Left colon (tissue), 2 donors: Measurements from ENCODE around the gene GALNT16. TPM values are rescaled to one million over a fixed set of nuclear protein-coding genes. Genes with fewer than 3 reads are reported as not detected.
A peak's percentile ranks its signal among the peaks of the same experiment; 100 is the strongest.

Experiments used
- ATAC-seq: fragments of 200-7000 bp; cut with Tn5 transposase; one replicate; pipeline ENCODE4 v1.9.1; 2020; ENCODE audit warnings: mild to moderate bottlenecking, moderate library complexity
- DNase-seq, 2 donors: peaks; one replicate each; pipeline ENCODE4 v3.0.0-alpha.2; 2020
- intact Hi-C, 2 donors: fragments of 100-400 bp; cut with DNase I in 1 of 2; cut with micrococcal nuclease in 1 of 2; formaldehyde crosslinking; loops; one replicate each; pipeline versions ENCODE4 v1.11.2 to v1.14.0; 2022; cut with DNase I, micrococcal nuclease
- total RNA-seq, 2 donors: library from RNA; stranded (reverse); fragmentation: NEBNext Ultra II Directional; extraction: Animal tissue kit (Norgen Biotek cat#: 25700); gene quantifications; one replicate each; pipeline ENCODE4 v1.2.1, GENCODE V29; 2021
- donor health status: DM: no; HTN: no; CAD: no.
- donor health status: DM: yes; HTN: yes; CAD: no.

Gene GALNT16
- total RNA-seq, 2 donors from 2014 or later = 1.3 to 1.7 TPM

DNA sequence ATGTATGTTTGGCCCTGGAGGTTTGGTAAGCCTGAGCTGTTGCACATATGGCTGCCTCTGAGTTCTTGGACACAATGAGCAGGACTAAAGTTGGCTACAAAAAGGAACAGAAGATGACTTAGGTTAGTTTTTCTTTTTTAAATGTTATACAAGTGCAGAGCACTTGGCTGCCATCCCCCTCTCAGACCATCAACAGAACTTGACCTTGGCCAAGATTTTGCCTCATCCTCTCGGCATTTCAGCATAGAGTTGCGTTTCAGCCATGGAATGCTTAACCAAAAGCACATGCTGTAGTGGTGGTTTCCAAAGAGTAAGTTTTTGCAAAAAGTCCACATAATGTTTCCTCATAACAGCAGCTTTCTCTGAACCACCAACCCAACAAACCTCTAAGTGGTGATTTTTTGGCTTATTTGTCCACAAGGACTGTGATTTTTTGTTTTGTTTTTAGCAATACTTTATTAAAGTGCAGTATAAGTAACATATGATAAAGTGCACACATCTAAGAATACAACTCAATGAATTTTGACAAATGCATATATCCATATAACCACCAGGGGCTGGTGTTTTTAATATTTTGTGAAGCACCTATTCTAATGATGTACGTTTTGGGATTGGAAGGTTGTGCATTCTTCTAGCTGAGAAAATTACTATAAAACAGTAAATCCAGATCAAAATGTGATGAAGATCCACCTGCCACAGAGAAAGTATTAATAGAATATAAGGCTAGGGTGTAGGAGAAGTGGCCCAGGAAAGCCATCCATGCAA lies 12.1 kb upstream of the GALNT16 start:
- no peak for ATAC-seq
- intact Hi-C loops = loop anchor here in 1 of 2 donors (10.0 kb wide), 1 partner anchor 107 kb away; no protein-coding TSS in a partner anchor
- peak in 1 of 2 donors; percentile 39 for DNase-seq

DNA sequence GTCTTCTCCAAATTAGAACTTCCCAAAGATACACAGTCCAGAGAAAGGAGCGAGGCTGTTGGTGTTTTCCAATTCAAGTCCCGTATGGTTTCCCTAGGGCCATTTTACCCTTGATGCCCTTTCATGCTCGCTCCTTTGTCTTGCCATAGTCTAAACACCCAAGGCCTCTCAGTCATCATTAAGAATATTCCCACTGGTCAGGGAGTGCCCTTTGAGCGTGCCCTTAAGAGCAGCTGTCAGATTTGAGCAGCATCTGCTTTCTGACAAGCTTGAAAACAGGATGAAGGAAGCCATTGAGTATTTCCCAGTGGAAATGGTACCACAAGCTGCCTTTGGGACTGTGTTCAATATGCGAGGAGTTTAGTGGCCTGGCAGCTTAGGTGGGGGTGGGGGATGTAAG lies 10.4 kb upstream of the GALNT16 start:
- DNase-seq = no peak
- intact Hi-C loops = loop anchor here in 1 of 2 donors (10.0 kb wide), 1 partner anchor 105 kb away; no protein-coding TSS in a partner anchor
- ATAC-seq = no peak

DNA sequence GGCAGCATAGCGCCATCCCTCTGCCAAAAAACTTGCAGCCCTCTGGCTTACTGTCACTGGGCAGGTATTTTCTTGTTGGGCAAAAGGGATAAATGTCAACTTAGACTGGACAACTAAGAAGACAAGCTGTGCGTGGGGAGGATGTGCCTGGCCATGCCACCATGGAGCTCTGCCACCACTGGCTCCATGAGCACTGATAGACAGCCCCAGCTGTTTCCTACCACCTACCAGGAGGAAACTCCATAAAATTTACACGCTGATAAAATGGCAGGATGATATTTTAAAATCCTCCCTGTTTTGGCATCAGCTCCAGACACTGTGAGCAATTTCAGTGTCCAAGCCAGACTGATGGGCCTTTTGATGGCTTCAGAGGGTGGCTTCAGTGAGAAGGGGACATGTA lies 7.1 kb upstream of the GALNT16 start:
- no peak for DNase-seq
- intact Hi-C loops = no loop called here
- ATAC-seq = no peak

DNA sequence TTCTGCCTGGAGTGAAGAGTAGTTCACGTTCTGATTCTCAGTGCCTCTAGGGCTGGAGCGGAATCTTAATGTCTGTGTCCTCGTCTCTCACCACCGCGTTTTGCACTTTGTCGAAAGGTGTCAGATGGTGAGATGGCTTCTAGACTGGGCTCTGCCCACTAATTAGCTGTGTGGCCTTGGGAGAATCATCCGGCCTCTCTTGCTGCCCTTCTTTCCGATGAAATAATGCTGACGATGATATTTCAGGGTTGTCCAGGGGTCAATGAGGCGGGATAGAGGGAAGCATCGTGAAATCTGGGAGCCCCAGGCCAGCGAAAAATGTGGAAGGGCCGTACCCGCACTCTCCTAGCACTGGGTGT lies 811 bp upstream of the GALNT16 start:
- no peak for DNase-seq
- no peak for ATAC-seq
- intact Hi-C loops = no loop called here

DNA sequence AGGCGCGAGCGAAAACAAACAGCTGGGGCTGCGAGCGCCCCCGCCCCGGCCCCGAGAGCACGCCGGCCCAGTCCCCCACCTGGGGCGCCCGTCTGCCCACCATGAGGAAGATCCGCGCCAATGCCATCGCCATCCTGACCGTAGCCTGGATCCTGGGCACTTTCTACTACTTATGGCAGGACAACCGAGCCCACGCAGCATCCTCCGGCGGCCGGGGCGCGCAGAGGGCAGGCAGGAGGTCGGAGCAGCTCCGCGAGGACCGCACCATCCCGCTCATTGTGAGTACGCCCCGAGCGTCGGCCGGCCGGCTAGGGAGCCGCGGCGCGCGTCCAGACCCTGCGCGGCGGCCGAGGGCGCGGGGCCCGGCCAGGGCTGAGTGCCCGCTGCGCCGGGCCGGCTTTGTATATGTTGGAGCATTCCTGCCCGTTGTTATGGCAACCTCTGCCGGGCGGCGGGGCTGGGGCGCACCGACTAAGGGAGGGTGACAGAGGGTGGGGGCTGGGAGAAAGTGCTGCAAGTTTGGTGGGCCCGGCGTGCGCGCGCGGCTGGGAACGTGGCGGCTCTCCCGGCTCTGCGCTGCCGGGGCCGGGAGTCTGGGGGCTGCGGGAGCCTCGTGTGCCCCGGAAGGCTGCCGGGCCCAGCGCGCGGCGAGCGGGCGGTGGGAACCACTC lies 367 bp downstream of the GALNT16 start:
- intact Hi-C loops = no loop called here
- DNase-seq (peak in 1 of 2 donors; percentile 17), ATAC-seq (peak; percentile 10)

DNA sequence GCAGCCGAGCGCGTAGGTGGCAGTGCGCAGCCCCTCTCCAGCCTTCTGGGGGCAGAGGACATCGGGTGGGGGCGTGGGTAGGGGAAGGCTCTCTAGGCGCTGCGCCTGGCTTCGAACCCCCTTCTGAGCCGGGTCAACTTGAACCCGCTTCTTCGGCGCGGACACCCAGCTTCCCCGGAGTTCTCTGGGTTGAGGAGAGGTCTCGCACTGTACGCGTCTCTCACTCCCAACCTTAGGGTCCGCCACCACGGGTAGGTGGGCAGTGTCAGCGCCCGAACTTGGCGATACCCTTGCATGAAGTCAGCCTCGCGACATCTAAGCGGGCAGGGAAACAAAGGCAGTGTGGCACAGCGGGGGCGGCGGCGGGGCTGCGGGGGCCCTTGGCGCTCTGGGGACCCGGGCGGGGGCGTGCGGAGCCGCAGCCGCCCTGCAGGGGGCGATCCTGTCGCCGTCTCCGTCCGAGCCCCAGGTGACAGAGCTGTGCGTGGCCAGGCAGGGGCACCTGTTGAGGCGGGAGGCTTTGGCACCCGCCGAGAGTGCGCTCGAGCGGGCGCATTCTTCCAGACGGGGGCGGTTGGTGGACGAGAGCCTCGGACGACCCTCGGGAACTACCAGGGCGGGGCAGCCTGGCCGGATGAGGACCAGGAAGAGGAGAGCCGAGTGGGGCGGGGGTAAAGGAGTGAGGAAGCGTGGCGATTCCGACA lies 1.1 kb downstream of the GALNT16 start:
- DNase-seq (peak; percentile 34 to 46), ATAC-seq (peak; percentile 83)
- intact Hi-C loops = no loop called here

DNA sequence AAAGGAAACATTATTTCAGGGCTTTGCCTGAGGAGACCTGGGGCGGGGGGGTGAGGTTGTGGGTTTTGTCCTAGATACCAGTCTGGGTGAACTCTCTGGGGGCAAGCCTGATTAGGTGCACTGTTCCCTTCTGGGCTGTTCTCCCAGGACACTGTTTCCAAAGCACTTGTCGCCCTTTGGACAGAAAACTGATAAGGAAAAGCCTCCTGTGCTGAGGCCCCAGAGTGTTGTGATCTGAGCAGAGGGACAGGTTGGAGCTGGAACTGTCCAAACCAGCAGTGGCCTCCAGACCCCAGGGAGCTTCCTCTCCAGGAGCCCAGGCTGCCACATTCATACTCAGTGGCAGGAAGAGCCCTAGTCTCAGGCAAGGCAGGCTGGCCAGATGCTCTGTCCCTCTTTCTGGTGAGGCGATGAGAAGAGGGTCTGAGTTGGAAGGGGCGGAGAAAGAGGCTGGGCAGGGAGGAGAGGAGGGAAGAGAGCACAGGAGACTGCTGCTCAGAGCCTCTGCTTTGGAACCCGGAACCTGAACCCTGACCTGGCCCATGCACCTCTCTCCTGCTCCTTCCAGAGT lies 1.9 kb downstream of the GALNT16 start:
- intact Hi-C loops = no loop called here
- ATAC-seq (peak; percentile 59), DNase-seq (peak in 1 of 2 donors; percentile 5)

DNA sequence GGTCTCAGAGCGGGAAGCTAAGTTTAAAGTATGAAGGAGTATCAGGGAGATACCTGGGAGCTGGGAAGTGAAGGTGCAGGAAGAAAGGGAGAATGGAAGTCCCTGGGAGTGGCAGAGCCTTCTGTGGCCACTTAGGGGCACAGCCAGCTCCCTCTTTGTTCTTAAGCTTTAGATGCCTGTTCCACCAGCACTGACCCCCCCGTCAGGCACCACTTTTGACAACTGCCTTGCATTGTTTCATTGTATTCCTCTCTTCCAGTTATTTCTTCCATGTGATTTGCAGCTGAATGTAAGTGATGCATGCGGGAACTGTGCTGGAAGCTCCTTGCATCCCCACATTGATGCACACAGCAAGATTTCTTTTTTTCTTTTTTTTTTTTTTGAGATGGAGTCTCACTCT lies 2.6 kb downstream of the GALNT16 start:
- no peak for DNase-seq
- ATAC-seq = no peak
- intact Hi-C loops = no loop called here

DNA sequence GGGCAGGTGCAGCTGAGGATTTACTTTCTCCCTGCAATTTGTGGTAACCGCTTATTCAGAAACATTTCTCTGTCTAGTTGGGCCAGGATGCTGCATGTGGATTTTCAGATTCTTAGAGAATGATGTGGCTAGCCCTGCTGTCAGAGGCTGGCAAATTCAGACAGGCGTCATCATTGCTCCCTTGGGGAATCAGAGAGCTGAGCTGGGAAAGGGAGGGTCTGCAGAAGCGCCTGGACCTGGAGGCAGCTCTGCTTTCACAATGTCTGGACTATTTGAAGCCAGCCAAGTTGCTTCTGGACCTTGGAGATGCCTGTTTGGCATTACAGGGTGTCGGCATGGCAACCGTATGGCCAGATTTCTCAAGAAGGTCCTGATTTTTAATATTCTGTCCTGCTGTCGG lies 3.4 kb downstream of the GALNT16 start:
- peak in 1 of 2 donors; percentile 34 for DNase-seq
- intact Hi-C loops = no loop called here
- ATAC-seq = no peak

DNA sequence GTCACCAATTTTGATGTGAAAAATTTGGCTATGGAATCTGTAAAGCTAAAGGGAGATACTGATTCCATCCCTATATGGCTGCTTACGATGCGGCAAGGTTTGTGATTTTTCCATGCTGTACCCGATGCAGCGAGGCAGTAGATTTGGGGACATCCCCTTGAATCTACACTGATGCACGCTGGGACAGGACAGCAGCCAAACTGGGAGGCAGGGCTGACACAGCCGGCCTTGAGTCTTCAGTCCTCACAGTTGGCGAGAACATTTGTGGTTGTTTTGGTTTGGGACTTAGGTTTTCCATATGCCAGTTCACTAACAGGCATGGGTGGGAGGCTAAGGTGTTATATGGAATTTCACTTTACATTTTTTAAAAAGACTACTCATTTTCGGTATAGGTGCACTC lies 3.8 kb downstream of the GALNT16 start:
- ATAC-seq (no peak), DNase-seq (no peak)

DNA sequence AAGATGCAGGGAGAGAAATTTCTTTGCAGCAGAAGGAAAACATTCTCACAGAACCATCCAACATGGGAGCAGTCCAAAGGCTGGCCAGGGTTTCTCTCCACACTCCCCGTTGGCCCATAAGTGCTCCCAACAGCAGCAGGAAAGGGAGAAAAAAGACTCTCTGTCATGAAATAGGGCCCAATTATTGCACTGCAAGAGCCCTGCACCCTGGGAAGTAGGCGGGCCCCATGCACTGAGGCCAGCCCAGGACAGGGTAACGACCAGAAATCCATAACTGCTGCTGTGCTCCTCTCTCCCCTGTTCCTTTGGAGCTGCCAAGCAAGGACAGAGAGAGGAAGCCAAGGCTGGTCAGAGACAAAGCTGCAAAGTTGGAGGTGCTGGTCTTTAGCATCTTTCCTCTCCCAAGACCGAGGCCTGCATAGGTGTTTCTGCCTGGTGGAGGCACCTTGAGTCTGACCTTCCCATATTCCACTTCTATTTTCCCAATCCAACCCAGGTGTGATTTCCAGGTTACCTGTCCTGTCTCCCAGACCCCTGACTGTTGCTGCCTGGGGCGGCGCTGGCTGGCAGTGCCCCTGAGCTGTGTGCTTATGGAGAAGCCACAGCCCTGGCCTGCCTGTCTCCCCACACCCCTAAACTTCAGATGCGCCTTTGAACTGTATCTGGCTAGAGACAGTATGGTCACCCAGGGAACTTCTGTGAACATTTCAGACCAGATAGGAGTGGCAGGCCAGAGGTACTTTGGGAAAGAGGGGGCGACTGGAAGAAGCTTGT lies 6.8 kb downstream of the GALNT16 start:
- DNase-seq (no peak), ATAC-seq (no peak)
- intact Hi-C loops = no loop called here

More for the DNA sequence above, 3.8 kb downstream of the GALNT16 start:
- intact Hi-C loops = no loop called here

DNA sequence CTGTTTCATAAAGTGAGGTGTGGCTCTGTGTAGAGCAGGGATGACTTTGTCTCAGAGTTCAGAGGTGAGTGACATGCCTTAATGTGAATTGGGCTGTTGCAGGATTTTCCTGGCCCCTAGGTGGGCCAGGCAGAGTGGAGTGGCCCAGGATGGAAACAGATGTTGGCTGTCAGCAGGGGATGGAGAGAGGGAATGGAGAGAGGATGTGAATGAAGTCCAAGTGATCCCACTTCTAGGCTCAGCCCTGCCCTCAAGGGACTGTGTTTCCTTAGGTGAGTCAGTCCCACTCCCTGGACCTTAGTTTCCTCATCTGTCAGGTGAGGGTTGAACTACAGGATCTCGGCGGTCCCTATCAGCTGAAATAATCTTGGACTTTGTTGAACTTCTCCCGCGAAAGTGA lies 7.5 kb downstream of the GALNT16 start:
- DNase-seq = no peak
- intact Hi-C loops = no loop called here
- no peak for ATAC-seq

DNA sequence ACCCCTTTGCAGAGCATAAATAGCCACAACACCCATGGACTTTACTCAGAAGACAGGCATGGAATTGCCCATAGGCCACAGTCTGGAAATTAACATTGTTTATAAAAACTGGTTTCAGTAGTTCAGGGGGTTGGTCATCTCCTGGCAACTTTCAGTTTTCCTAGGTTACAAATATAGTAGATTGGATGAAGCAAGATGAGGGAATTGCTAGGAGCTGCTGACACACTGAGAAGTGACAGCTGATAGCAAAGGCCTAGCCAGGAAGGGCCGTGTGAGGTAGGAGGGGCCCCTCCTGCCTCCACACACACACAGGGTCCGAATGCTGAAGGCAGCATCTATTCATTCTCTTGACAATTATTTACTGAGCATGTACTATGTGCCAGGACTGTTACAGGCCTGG lies 8.3 kb downstream of the GALNT16 start:
- intact Hi-C loops = no loop called here
- ATAC-seq (no peak), DNase-seq (no peak)

DNA sequence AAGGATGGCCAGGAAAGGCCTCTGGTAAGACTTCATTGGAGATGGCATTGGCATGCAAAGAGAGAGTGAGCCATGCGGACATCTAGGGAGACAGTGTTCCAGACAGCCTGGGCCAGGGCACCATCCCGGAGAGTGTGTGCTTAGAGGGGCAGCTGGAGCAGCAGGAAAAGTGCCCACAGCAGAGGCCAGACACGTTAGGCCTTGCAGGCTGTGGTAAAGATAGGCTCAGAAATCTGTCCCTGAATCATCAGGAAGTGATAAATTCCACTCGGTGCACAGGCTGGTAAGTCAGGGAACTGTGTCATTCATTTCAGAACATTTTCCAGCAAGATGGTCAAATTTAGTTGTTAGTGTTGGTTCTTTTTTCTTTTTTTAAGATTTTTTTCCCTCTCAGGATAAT lies 8.8 kb downstream of the GALNT16 start:
- no peak for ATAC-seq
- intact Hi-C loops = no loop called here
- no peak for DNase-seq

DNA sequence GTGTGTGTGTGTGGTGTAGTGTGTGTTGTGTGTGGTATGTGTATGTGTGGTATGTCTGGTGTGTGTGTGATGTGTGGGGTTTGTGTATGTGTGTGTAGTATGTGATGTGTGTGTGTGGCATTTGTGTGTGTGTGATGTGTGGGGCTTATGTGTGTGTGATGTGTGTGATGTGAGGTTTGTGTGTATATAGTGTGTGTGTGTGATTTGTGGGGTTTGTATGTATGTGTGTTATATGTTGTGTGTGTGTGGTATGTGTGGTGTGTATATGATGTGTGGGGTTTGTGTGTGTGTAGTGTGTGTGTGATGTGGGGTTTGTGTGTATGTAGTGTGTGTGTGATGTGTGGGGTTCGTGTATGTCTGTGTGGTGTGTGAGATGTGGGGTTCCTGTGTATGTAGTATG lies 9.4 kb downstream of the GALNT16 start:
- intact Hi-C loops = no loop called here
- ATAC-seq (no peak), DNase-seq (no peak)

DNA sequence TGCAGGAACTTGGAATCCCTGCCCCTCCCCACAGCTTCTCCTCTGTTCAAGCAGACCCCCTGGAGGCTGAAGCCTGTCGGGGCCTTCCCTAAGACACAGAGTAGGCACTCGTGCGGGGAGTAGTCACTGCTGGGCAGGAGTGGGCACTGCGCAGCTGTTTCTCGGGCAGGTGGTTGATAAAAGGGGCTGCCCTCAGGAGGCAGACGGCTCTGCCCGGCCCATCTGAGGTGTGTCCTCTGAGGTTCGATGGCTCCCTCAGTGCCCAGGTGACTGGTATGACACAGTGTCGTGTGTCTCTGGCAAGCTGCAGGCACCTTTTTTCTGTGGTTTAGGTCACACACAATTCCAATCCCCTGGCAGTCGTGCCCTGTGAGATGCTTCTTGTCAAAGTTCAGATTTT lies 10.1 kb downstream of the GALNT16 start:
- no peak for DNase-seq
- ATAC-seq = no peak
- intact Hi-C loops = no loop called here

DNA sequence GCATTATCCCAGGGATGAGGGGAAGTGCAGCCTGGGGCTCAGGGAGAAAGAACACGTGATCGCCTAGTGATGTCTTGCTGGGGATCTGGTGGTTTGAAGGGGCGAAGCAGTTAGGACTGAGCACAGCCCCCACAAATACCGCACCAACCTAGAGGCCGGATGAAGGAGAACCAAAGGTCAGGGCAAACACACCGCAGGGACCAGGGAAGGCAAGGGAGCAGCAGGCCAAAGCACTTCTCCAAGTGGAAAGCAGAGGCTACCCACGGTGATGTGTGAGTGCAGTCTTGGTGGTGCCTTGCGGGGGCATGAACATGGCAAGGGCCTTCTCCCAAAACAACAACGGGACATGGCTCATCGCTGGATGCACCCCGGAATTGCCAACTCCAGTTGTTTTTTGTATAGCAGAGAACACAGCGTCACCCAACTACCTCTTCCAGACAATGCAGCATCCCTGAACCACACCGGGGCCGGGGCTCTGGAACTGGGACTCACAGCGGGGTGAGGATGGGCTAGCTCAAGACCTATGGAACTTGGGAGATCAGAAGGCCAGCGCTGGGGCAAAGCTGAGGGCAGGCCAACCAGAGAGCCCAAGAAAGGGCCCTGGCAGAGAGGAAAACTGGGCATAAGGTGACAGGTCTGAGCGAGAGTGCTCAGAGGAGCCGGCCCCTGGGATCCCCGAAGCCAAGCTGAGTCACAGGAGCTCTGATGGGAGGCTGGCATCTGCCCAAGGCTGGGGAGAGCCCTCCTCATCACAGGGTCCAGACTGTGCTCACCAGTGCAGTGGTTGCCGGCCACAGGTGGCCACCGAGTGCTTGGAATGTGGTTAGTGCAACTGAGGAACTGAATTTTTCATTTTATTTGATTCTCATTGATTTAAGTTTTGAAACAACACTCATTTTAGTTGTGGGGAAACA lies 11.1 kb downstream of the GALNT16 start:
- intact Hi-C loops = no loop called here
- no peak for ATAC-seq
- no peak for DNase-seq

DNA sequence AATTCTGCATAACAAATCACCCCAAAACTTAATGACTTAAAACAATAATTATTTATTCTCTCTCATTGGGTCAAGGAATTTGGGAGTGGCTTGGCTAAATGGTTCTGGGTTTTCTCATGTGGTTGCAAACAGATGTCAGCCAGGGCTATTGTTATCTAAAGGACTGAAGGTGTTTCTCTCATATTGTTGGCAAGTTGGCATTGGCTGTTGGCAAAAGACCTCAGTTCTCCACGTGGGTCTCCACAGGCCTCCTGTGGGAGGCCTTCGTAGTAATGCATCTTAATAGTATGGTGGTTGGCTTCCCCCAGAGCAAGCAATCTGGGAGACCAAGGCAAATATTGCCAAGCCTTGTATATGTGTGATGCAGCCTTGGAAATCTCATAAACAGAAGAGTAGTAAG lies 14.4 kb downstream of the GALNT16 start:
- ATAC-seq = no peak
- no peak for DNase-seq
- intact Hi-C loops = no loop called here
